Activated CD4-positive, alpha-beta T cell treated with anti-CD3 and anti-CD28 coated beads, Interleukin-2, amount 50 U/mL, for 24 hours (primary cell): ENCODE measurements around the gene CDK10.
"Not testable (repeated sequence)": the region's sequence is repeated elsewhere in the genome, so short reads cannot be mapped to it uniquely, and the experiment has no call there.

Experiments
- DNase-seq, 2 donors: peaks; one replicate each; pipeline ENCODE4 v3.0.0-alpha.2; 2020; ENCODE audit warnings: low read depth in 1 of 2, low spot score in 1 of 2

Gene CDK10

GRCh38 chr16:89667000-89667399 is 19.5 kb upstream of the CDK10 start:
- DNase-seq = not testable (repeated sequence)

GRCh38 chr16:89667633-89668032 is 18.9 kb upstream of the CDK10 start:
- no peak for DNase-seq

DNA sequence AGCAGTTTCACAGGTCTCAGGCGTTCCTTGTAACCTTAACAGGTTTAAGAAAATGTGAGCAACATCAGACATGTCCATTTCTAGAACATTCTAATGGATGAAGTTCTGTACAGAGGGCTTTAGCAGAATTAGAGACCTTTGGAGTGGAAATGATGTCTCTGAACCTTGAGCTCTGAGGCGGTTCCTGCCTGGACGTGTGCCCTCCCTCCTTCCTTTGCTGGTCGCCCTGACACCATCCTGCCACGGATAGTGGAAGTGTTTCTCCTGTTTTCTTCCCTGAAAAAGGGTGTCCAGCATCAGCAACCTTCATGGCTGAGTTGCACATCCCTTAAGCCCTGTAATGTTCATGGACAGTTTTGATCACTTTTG is 17.7 kb upstream of the CDK10 start:
- no peak for DNase-seq

- DNase-seq = no peak
Observed at GRCh38 chr16:89669755-89670154, 16.7 kb upstream of the CDK10 start.

GRCh38 chr16:89670496-89671431 is 15.7 kb upstream of the CDK10 start:
- DNase-seq = no peak

- DNase-seq = not testable (repeated sequence)
Observed at GRCh38 chr16:89671565-89671964, 14.9 kb upstream of the CDK10 start.

GRCh38 chr16:89672177-89672941 is 14.1 kb upstream of the CDK10 start:
- no peak for DNase-seq

GRCh38 chr16:89678258-89678657 is 8.2 kb upstream of the CDK10 start:
- DNase-seq = no peak

DNA sequence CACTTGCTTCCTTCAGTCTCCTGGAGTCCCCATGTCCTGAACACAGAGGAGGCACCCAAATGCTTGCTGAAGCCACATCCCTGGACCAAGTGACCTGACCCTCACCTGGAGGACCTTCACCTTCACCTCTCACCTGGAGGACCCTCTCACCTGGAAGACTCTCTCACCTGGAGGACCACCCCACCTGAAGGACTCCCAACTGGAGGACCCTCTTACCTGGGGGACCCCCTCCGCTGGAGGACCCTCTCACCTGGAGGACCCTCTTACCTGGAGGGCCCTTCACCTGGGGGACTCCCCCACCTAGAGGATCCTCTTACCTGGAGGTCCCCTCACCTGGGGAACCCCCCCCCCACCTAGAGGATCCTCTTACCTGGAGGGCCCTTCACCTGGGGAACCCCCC is 573 bp upstream of the CDK10 start:
- DNase-seq = no peak

DNA sequence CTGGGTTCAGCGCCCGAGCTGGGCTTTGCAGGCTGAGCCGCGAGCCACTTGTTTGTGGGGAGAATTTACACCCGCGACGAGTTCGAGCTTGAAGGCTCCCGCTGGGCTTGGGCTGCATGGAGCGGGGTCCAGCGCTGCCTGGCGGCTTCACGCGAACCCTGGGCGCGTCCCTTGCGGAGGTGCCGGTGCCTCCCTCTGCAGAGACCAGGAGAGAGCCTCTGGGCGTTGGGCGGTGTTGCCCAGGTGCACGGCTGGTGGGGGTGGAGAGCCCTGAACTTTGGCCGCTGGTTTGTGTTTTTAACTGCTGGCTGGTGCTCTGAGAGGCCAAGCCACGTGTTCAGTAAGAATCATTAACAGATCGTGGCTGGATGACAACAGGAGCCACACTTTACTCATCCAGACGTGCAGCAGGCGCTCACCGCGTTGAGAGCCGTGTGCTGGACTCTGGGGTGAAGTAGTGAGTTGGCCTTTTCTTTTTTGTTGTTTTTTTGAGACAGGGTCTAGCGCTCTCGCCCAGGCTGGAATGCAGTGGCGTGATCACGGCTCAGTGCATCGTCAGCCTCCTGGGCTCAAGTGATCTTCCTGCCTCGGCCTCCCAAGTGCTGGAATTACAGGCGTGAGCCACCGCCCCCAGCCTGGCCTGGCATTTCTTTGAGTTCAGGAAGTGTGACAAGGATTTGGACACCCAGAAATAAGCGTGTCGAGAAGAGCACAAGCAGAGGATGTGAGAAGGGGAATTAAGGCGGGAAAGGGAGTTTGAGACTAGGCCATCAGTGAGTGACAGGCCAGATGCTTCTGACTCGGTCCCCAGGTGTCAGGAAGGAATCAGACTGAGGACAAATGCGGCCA is 827 bp downstream of the CDK10 start:
- DNase-seq = no peak

- no peak for DNase-seq
Observed at GRCh38 chr16:89688395-89688794, 1.9 kb downstream of the CDK10 start.

GRCh38 chr16:89689142-89689541 is 2.7 kb downstream of the CDK10 start:
- no peak for DNase-seq

DNA sequence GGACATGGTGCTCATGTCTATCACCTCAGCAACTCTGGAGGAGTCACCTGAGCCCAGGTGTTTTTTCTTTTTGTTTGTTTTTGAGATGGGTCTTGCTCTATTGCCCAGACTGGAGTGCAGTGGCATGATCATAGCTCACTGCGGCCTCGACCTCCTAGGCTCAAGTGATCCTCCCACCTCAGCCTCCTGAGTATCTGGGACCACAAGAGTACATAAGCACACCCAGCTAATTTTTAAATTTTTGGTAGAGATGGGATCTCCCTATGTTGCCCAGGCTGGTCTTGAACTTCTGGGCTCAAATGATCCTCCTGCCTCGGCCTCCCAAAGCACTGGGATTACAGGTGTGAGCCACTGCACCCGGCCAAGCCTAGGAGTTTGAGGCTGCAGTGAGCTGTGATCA is 3.1 kb downstream of the CDK10 start:
- not testable (repeated sequence) for DNase-seq

- DNase-seq = no peak
Observed at GRCh38 chr16:89690392-89690901, 4.0 kb downstream of the CDK10 start.

- DNase-seq = no peak
Observed at GRCh38 chr16:89691231-89691985, 4.9 kb downstream of the CDK10 start.

- no peak for DNase-seq
Observed at GRCh38 chr16:89691986-89692569, 5.6 kb downstream of the CDK10 start.

DNA sequence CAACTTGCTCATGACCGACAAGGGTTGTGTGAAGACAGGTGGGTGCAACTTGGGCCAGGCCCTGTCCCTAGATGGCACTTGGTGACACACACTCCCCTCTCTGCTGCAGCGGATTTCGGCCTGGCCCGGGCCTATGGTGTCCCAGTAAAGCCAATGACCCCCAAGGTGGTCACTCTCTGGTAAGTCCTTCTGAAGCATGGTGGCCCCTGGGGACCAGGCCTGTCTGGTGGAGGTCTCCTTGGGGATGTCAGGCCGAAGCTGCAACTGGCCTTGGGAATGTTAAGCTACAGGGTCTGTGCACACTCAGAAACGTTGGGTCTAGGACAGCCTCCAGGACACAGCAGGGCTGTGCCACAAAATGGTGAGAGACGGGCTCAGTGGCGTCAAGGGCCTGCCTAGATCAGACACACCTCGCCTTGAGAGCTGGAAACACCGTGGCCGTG is 6.8 kb downstream of the CDK10 start:
- no peak for DNase-seq

- DNase-seq = no peak
Observed at GRCh38 chr16:89693931-89694783, 7.7 kb downstream of the CDK10 start.

GRCh38 chr16:89694784-89695085 is 8.2 kb downstream of the CDK10 start:
- DNase-seq = not testable (repeated sequence)
